ENCODE measurements around the gene HAL.

The HAL gene

DNA sequence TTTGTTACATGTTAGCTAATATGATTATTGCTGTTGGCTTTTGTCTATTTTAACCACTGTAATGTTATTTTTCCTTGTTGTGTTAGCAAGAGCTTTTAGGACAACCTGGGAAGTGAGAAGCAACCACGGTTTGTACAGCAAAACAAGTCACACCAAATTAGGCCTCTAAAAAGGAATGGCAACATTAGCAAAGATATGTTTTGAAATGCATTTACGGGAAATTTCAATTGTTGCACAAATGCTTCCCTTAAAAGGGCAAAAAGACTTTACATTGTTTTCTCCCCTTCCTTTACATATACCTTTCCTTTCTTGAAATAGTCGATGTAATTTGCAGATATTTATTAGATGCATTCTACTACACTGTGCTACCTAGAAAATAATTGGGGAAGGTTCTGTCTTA lies 43.4 kb upstream of the HAL start:
- no peak overlapping the region for H2AFZ ChIP-seq (ENCODE audit: low read length)
- H3K27me3 ChIP-seq (replicated peaks; ENCODE audit: insufficient read depth, low read length): no peaks in the 10 kb centered on the region
- H3K4me3 ChIP-seq (ENCODE audit: low read length): no peak overlapping the region
- H3K4me1 ChIP-seq (ENCODE audit: low read length): no peaks in the 10 kb centered on the region; the same call in 1 of the 2 replicates
- H3K36me3 ChIP-seq (replicated peaks; ENCODE audit: insufficient read depth, low read length): no peaks in the 10 kb centered on the region
- no peak for DNase-seq
- H3F3A ChIP-seq (ENCODE audit: insufficient read depth, low read length): peaks cover 10% of the 10 kb centered on the region; the same call in 1 of the 2 replicates
- TF ChIP-seq EZH2 (optimal IDR thresholded peaks at IDR 0.05; ENCODE audit: low read depth, low read length) (no peak), EZH2phosphoT487 (IDR thresholded peaks at IDR 0.05; ENCODE audit: low read length) (no peak)
- TF ChIP-seq, protein P1, sequence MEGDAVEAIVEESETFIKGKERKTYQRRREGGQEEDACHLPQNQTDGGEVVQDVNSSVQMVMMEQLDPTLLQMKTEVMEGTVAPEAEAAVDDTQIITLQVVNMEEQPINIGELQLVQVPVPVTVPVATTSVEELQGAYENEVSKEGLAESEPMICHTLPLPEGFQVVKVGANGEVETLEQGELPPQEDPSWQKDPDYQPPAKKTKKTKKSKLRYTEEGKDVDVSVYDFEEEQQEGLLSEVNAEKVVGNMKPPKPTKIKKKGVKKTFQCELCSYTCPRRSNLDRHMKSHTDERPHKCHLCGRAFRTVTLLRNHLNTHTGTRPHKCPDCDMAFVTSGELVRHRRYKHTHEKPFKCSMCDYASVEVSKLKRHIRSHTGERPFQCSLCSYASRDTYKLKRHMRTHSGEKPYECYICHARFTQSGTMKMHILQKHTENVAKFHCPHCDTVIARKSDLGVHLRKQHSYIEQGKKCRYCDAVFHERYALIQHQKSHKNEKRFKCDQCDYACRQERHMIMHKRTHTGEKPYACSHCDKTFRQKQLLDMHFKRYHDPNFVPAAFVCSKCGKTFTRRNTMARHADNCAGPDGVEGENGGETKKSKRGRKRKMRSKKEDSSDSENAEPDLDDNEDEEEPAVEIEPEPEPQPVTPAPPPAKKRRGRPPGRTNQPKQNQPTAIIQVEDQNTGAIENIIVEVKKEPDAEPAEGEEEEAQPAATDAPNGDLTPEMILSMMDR (IDR thresholded peaks at IDR 0.05; ENCODE audit: low read length): no peak
- no peaks in the 10 kb centered on the region for H4K20me1 ChIP-seq (ENCODE audit: insufficient read depth, low read length)
- H3K9ac ChIP-seq (ENCODE audit: low read length): no peak overlapping the region
- H3K9me2 ChIP-seq (replicated peaks; ENCODE audit: insufficient read depth, low read length): no peaks in the 10 kb centered on the region
- H3K79me2 ChIP-seq (ENCODE audit: low read length): peaks cover 5% of the 10 kb centered on the region
- no peak overlapping the region for H3K27ac ChIP-seq (ENCODE audit: low read length)
- H3K9me3 ChIP-seq (replicated peaks; ENCODE audit: insufficient read depth, low read length): no peaks in the 10 kb centered on the region
- no peak overlapping the region for H3K4me2 ChIP-seq (ENCODE audit: low read depth, low read length)

DNA sequence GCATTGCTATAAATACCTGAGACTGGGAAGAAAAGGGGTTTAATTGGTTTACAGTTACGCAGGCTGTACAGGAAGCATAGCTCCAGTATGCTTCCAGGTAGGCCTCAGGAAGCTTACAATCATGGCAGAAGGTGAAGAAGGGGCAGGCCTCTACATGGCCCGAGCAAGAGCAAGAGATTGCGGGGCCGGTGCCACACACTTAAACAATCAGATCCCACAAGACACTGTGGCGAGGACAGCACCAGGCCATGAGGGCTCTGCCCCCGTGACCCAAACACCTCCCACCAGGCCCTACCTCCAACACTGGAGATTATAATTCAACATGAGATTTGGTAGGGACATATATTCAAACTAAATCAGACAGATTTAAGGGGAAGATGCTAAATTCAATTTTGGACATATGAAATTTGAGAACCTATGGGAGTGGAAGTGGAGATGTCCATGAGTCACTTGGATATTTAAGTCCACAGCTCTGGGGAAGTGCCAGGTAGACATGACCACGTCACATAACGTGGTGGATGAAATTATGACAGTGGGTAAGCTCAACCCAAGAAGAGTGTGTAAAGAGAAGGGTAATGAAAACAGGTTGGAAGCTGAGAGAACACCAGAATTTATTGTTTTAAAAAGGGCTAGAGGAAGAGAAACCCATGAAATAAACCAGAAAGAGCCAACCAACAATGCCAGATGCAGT lies 40.8 kb upstream of the HAL start:
- Histone ChIP-seq H3K9me2 (replicated peaks; ENCODE audit: insufficient read depth, low read length) (no peaks in the 10 kb centered on the region), H3K4me2 (ENCODE audit: low read depth, low read length) (no peak overlapping the region), H3K36me3 (replicated peaks; ENCODE audit: insufficient read depth, low read length) (no peaks in the 10 kb centered on the region), H3K4me3 (ENCODE audit: low read length) (no peak overlapping the region), H3K27me3 (replicated peaks; ENCODE audit: insufficient read depth, low read length) (no peaks in the 10 kb centered on the region), H3F3A (ENCODE audit: insufficient read depth, low read length) (peaks cover 10% of the 10 kb centered on the region; the same call in 1 of the 2 replicates), H4K20me1 (ENCODE audit: insufficient read depth, low read length) (no peaks in the 10 kb centered on the region), H2AFZ (ENCODE audit: low read length) (no peak overlapping the region), H3K9ac (ENCODE audit: low read length) (no peak overlapping the region), H3K9me3 (replicated peaks; ENCODE audit: insufficient read depth, low read length) (no peaks in the 10 kb centered on the region), H3K4me1 (ENCODE audit: low read length) (no peaks in the 10 kb centered on the region; the same call in 1 of the 2 replicates), H3K27ac (ENCODE audit: low read length) (no peak overlapping the region), H3K79me2 (ENCODE audit: low read length) (peaks cover 19% of the 10 kb centered on the region)
- no peak for DNase-seq
- TF ChIP-seq, protein P1 (IDR thresholded peaks at IDR 0.05; ENCODE audit: low read length): no peak
- TF ChIP-seq EZH2phosphoT487 (IDR thresholded peaks at IDR 0.05; ENCODE audit: low read length): no peak

DNA sequence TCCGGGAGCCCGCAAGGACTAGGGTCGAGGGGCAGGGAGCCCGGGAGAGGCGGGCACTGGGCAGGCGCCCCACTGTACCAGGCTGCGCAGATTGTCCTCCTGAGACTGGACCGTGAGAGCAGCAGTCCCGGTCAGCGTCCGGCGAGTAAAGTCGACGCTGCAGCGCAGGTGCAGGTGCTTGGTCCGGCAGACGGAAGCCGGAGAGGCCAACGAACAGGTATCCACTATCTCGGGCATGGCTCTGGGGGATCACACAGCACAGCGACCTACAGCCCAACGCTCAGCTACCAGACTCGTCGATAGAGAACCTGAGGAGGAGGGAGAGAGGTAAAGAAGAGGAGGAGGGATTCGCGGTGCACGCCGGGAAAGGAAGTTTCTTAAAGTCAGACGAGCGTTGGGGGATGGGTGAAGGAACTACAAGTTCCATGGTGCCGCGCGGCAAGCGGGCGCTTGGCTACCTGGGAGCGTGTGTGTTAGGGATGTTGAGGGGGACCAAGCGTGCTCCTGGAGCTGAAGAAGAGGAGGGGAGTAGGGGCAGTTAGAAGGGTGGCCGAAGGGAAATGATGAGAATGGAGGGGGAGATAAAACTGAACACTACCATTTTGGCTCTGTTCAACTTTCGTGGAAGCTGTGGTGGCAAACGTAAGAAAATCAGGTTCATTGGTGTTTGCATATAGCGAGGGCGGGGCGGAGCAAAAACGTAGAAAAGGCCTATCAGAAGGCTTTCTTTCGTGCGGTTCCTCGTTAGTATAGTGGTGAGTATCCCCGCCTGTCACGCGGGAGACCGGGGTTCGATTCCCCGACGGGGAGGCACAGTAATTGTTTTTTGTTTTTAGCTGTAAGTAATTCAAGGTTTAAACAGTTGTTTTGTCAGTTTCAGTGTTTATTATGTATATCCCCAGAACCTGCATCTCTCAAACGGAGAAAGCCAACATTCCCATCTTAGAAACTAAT lies 39.4 kb upstream of the HAL start, which contains the start of gene LTA4H:
LTA4H (minus strand) TSS at position 305 of the 954 bp plus-strand sequence; CDS start at position 237, 68 bp downstream.
- H4K20me1 ChIP-seq (ENCODE audit: insufficient read depth, low read length): no peaks in the 10 kb centered on the region
- H3K9ac ChIP-seq (ENCODE audit: low read length): peak within 1 kb of the TSS; percentile 69
- peak within 1 kb of the TSS; percentile 83 for H3K4me3 ChIP-seq (ENCODE audit: low read length)
- no peaks in the 10 kb centered on the region for H3K36me3 ChIP-seq (replicated peaks; ENCODE audit: insufficient read depth, low read length)
- H3F3A ChIP-seq (ENCODE audit: insufficient read depth, low read length): peaks cover 10% of the 10 kb centered on the region; the same call in 1 of the 2 replicates
- no peaks in the 10 kb centered on the region for H3K27me3 ChIP-seq (replicated peaks; ENCODE audit: insufficient read depth, low read length)
- DNase-seq: peak; percentile 98
- H3K4me2 ChIP-seq (ENCODE audit: low read depth, low read length): peak within 1 kb of the TSS; percentile 74
- peak within 1 kb of the TSS; percentile 89 for H2AFZ ChIP-seq (ENCODE audit: low read length)
- peaks cover 21% of the 10 kb centered on the region for H3K79me2 ChIP-seq (ENCODE audit: low read length)
- H3K9me2 ChIP-seq (replicated peaks; ENCODE audit: insufficient read depth, low read length): no peaks in the 10 kb centered on the region
- H3K9me3 ChIP-seq (replicated peaks; ENCODE audit: insufficient read depth, low read length): no peaks in the 10 kb centered on the region
- H3K27ac ChIP-seq (ENCODE audit: low read length): peak within 1 kb of the TSS; percentile 41; the same call in 1 of the 2 replicates
- TF ChIP-seq EZH2phosphoT487 (IDR thresholded peaks at IDR 0.05; ENCODE audit: low read length) (no peak), EZH2 (optimal IDR thresholded peaks at IDR 0.05; ENCODE audit: low read depth, low read length) (no peak)
- no peaks in the 10 kb centered on the region; the same call in 1 of the 2 replicates for H3K4me1 ChIP-seq (ENCODE audit: low read length)
